H9 (cell line): ENCODE data around the gene TLR3. TPM values are rescaled to one million over a fixed set of nuclear protein-coding genes. Genes with fewer than 3 reads are reported as not detected.

ENCODE experiments used
- DNase-seq: peaks from one replicate; pipeline ENCODE4 v3.0.0-alpha.2; 2017
- H2AFZ ChIP-seq: one replicate; pipeline ENCODE4 v1.6.1; 2013; ENCODE audit warnings: mild to moderate bottlenecking, low read length, control low read depth, moderate library complexity
- H2AK5ac ChIP-seq: 2 replicates; pipeline ENCODE4 v1.6.1; 2013; ENCODE audit warnings: low read length, control low read depth, mixed read lengths; ENCODE audit not compliant: insufficient read length
- H2BK120ac ChIP-seq: one replicate; pipeline ENCODE4 v1.6.1; 2013; ENCODE audit warnings: low read depth, mild to moderate bottlenecking, low read length, control low read depth, inconsistent platforms; ENCODE audit not compliant: poor library complexity, severe bottlenecking
- H2BK12ac ChIP-seq: 2 replicates; pipeline ENCODE4 v1.6.1; 2013; ENCODE audit warnings: low read length, control low read depth, mixed read lengths, low read depth; ENCODE audit not compliant: insufficient read length
- H2BK15ac ChIP-seq: 2 replicates; pipeline ENCODE4 v1.6.1; 2013; ENCODE audit warnings: low read depth, low read length, control low read depth
- H2BK20ac ChIP-seq: one replicate; pipeline ENCODE4 v1.6.1; 2013; ENCODE audit warnings: low read depth, mild to moderate bottlenecking, low read length, control low read depth, inconsistent platforms; ENCODE audit not compliant: poor library complexity, severe bottlenecking
- H2BK5ac ChIP-seq: 2 replicates; pipeline ENCODE4 v1.6.1; 2013; ENCODE audit warnings: low read length, control low read depth, mixed read lengths; ENCODE audit not compliant: insufficient read length
- H3K14ac ChIP-seq: 2 replicates; pipeline ENCODE4 v1.6.1; 2013; ENCODE audit warnings: low read length, control low read depth; ENCODE audit not compliant: insufficient read depth
- H3K18ac ChIP-seq: 2 replicates; pipeline ENCODE4 v1.6.1; 2013; ENCODE audit warnings: low read depth, mild to moderate bottlenecking, mixed read lengths, low read length, control low read depth; ENCODE audit not compliant: insufficient read length
- H3K23ac ChIP-seq: 2 replicates; pipeline ENCODE4 v1.6.1; 2013; ENCODE audit warnings: low read length, control low read depth, mixed read lengths, low read depth; ENCODE audit not compliant: insufficient read length
- H3K23me2 ChIP-seq: 2 replicates; pipeline ENCODE4 v1.6.1; 2013; ENCODE audit warnings: low read depth, mild to moderate bottlenecking, mixed read lengths, low read length, control low read depth; ENCODE audit not compliant: insufficient read length, poor library complexity, severe bottlenecking
- H3K27ac ChIP-seq: 2 replicates; pipeline ENCODE4 v1.5.1; 2013; ENCODE audit warnings: low read length, control low read depth, mixed read lengths, low read depth; ENCODE audit not compliant: insufficient read length
- H3K27me3 ChIP-seq: 2 replicates; pipeline ENCODE4 v1.6.1; 2013; ENCODE audit warnings: low read length, control low read depth, inconsistent platforms; ENCODE audit not compliant: insufficient read depth
- H3K4ac ChIP-seq: 2 replicates; pipeline ENCODE4 v1.6.1; 2013; ENCODE audit warnings: low read depth, mild to moderate bottlenecking, control low read depth, inconsistent platforms, low read length, moderate library complexity
- H3K4me1 ChIP-seq: 2 replicates; pipeline ENCODE4 v1.6.1; 2013; ENCODE audit warnings: low read length, control low read depth, inconsistent platforms; ENCODE audit not compliant: insufficient read depth
- H3K4me2 ChIP-seq: 2 replicates; pipeline ENCODE4 v1.6.1; 2013; ENCODE audit warnings: low read length, control low read depth, mixed read lengths; ENCODE audit not compliant: insufficient read length, insufficient read depth
- H3K56ac ChIP-seq: 2 replicates; pipeline ENCODE4 v1.6.1; 2013; ENCODE audit warnings: low read depth, mild to moderate bottlenecking, mixed read lengths, low read length, control low read depth; ENCODE audit not compliant: insufficient read length
- H3K79me1 ChIP-seq: 2 replicates; pipeline ENCODE4 v1.6.1; 2013; ENCODE audit warnings: low read depth, mild to moderate bottlenecking, moderate library complexity, low read length, control low read depth, inconsistent platforms; ENCODE audit not compliant: insufficient read depth, poor library complexity, severe bottlenecking
- H3K79me2 ChIP-seq: 2 replicates; pipeline ENCODE4 v1.6.1; 2013; ENCODE audit warnings: low read length, control low read depth, inconsistent platforms; ENCODE audit not compliant: insufficient read depth
- H3K9ac ChIP-seq: 2 replicates; pipeline ENCODE4 v1.6.1; 2013; ENCODE audit warnings: low read length, control low read depth, mixed read lengths; ENCODE audit not compliant: insufficient read length; ENCODE audit errors: extremely low read depth
- H3K9me3 ChIP-seq: one replicate; pipeline ENCODE4 v1.6.1; 2013; ENCODE audit warnings: low read depth, low read length, inconsistent platforms; ENCODE audit not compliant: control insufficient read depth
- H3T11ph ChIP-seq: one replicate; pipeline ENCODE4 v1.6.1; 2013; ENCODE audit warnings: mild to moderate bottlenecking, low read length, control low read depth, inconsistent platforms
- H4K20me1 ChIP-seq: one replicate; pipeline ENCODE4 v1.6.1; 2013; ENCODE audit not compliant: control insufficient read depth, insufficient read length, insufficient read depth
- H4K5ac ChIP-seq: 2 replicates; pipeline ENCODE4 v1.6.1; 2013; ENCODE audit warnings: low read depth, mild to moderate bottlenecking, mixed read lengths, low read length, control low read depth; ENCODE audit not compliant: insufficient read length
- H4K8ac ChIP-seq: replicated peaks from 2 replicates; pipeline ENCODE4 v1.6.1; 2013; ENCODE audit warnings: low read length, control low read depth, mixed read lengths, low read depth; ENCODE audit not compliant: insufficient read length
- H4K91ac ChIP-seq: 2 replicates; pipeline ENCODE4 v1.6.1; 2013; ENCODE audit warnings: low read depth, mild to moderate bottlenecking, moderate library complexity, mixed read lengths, low read length, control low read depth; ENCODE audit not compliant: insufficient read length
- H3K27ac Mint-ChIP-seq, 3 experiments: 2 replicates in 2 of 3; 3 replicates in 1 of 3; pipeline ENCODE4 v1.8.0; 2020 to 2021; ENCODE audit warnings: mixed read lengths in 3 of 3, mild to moderate bottlenecking in 1 of 3, moderate library complexity in 1 of 3
- H3K27me3 Mint-ChIP-seq: 2 replicates; pipeline ENCODE4 v1.8.0; 2021; ENCODE audit warnings: low read depth, mild to moderate bottlenecking, moderate library complexity, mixed read lengths
- H3K36me3 Mint-ChIP-seq, 3 experiments: 2 replicates in 2 of 3; 3 replicates in 1 of 3; pipeline ENCODE4 v1.8.0; 2020 to 2021; ENCODE audit warnings: low read depth in 3 of 3, mixed read lengths in 3 of 3; ENCODE audit not compliant: insufficient read depth in 1 of 3
- H3K4me1 Mint-ChIP-seq, 2 experiments: 2 replicates each; pipeline ENCODE4 v1.8.0; 2020; ENCODE audit warnings: mixed read lengths in 2 of 2
- H3K4me3 Mint-ChIP-seq, 2 experiments: 2 replicates in 1 of 2; 3 replicates in 1 of 2; pipeline ENCODE4 v1.8.0; 2020 to 2021; ENCODE audit warnings: mild to moderate bottlenecking in 2 of 2, mixed read lengths in 2 of 2, moderate library complexity in 1 of 2
- H3K9me3 Mint-ChIP-seq, 2 experiments: 2 replicates in 1 of 2; 3 replicates in 1 of 2; pipeline ENCODE4 v1.8.0; 2020; ENCODE audit warnings: mild to moderate bottlenecking in 2 of 2, mixed read lengths in 2 of 2, moderate library complexity in 1 of 2
- CTCF ChIP-seq: fragments of 200-600 bp; sonication (generic); conservative IDR thresholded peaks from 3 replicates; pipeline ENCODE4 v1.8.0; 2021; ENCODE audit warnings: antibody characterized with exemption, mild to moderate bottlenecking
- WGBS: extraction: QIAGEN DNeasy Blood & Tissue Kit; methylation state at CpG from one replicate; pipeline ENCODE4 v1.1.7; 2013; ENCODE audit warnings: missing lambda C conversion rate, low lambda C conversion rate, mixed read lengths; ENCODE audit not compliant: insufficient read length; ENCODE audit errors: extremely low coverage; 5-methylcytosine and 5-hydroxymethylcytosine counted together
- total RNA-seq: library from RNA; stranded (reverse); gene quantifications from 2 replicates; pipeline ENCODE4 v1.2.1, GENCODE V29; 2021

The TLR3 gene
- total RNA-seq, 1 experiment from 2014 or later: 0.92 TPM

- no peak overlapping the region for H4K91ac ChIP-seq
- H4K20me1 ChIP-seq: no peaks in the 10 kb centered on the region
- H2BK5ac ChIP-seq: no peak overlapping the region
- H4K5ac ChIP-seq: no peak overlapping the region
- no peak overlapping the region for H3K4ac ChIP-seq
- H3K9me3 ChIP-seq: no peaks in the 10 kb centered on the region
- peak; percentile 63 for TF ChIP-seq CTCF
- no peak overlapping the region for H2AK5ac ChIP-seq
- H3K4me2 ChIP-seq: no peak overlapping the region
- no peaks in the 10 kb centered on the region for H3K79me2 ChIP-seq
- no peak overlapping the region for H3K27ac ChIP-seq
- H4K8ac ChIP-seq: no peak overlapping the region
- H3K4me1 ChIP-seq: peaks cover 2% of the 10 kb centered on the region; the same call in 1 of the 2 replicates
- H2AFZ ChIP-seq: no peak overlapping the region
- WGBS: no CpG with 5 or more reads among the region's 9 CpGs
- H2BK20ac ChIP-seq: no peak overlapping the region
- H3K27me3 ChIP-seq: no peaks in the 10 kb centered on the region
- no peak overlapping the region for H2BK15ac ChIP-seq
- no peak overlapping the region for H2BK12ac ChIP-seq
- H3K36me3 Mint-ChIP-seq: no peaks in the 10 kb centered on the region
- H3K18ac ChIP-seq: no peak overlapping the region
- no peaks in the 10 kb centered on the region for H3K9me3 Mint-ChIP-seq
- no peak overlapping the region for H3K14ac ChIP-seq
- peaks cover 11 to 20% of the 10 kb centered on the region in 2 experiments for H3K4me1 Mint-ChIP-seq
- no peaks in the 10 kb centered on the region for H3K79me1 ChIP-seq
- H3K9ac ChIP-seq: no peak overlapping the region
- H3K23ac ChIP-seq: no peak overlapping the region
- no peaks in the 10 kb centered on the region for H3K27me3 Mint-ChIP-seq
- H2BK120ac ChIP-seq: no peak overlapping the region
- H3K27ac Mint-ChIP-seq: peak overlapping the region in 1 of 3 experiments; percentile 63; a peak in 1 of 7 replicates
- H3K56ac ChIP-seq: no peak overlapping the region
- H3K4me3 Mint-ChIP-seq: no peak overlapping the region
- no peaks in the 10 kb centered on the region for H3K23me2 ChIP-seq
- H3T11ph ChIP-seq: no peak overlapping the region
- peak; percentile 52 for DNase-seq
Observed at GRCh38 chr4:186067757-186068385, 1.1 kb upstream of the TLR3 start.
